GM12872 (cell line): ENCODE measurements around the gene GALNT2.

Experiments used
- TF ChIP-seq, protein P1 (sequence below): IDR thresholded peaks from 3 replicates; pipeline ENCODE4 v1.5.1; 2011; ENCODE audit warnings: low read depth, mild to moderate bottlenecking, low read length, moderate library complexity; ENCODE audit not compliant: insufficient read depth

Gene GALNT2

DNA sequence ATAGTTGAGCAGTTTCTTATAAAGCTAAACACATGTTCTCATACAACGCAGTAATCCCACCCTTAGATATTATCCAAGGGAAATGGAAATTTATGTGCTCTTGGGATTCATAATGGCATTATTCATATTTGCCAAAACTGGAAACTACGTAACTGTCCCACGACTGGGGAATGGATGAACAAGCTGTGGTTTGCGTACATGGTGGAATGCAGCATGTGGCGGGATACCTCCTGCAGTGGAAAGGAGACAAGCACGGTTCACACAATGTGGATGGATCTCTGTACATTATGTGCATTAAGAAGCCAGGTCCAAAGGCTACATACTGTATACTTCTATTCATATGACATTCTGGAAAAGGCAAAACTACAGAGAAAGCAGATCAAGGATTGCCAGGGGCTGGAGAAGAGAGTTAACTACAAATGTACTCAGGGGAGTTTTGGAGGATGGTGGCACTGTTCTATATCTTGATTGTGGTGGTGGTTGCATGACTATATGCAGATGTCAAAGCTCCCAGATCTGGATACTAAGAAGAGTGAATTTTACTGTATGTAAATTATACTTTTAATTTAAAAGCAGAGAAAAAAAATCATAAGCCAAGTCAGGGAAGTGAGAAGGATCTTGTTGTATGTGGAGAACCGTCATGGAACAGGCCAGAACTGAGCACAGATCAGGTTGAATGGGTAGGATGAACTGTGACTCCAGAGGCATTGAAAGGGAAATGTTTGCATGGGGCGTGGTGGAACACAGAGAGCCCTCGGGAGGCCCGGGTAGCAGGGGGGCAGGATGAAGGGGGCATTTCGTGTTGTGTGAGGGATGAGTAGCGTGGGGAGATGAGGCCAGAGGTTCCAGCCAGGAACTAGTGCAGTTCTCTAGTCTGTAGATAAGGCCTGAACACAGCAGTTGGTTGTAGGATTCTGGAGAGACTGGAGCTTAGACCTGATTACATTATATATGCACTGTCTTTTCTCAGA, 90.7 kb downstream of the GALNT2 start:
- TF ChIP-seq, protein P1, sequence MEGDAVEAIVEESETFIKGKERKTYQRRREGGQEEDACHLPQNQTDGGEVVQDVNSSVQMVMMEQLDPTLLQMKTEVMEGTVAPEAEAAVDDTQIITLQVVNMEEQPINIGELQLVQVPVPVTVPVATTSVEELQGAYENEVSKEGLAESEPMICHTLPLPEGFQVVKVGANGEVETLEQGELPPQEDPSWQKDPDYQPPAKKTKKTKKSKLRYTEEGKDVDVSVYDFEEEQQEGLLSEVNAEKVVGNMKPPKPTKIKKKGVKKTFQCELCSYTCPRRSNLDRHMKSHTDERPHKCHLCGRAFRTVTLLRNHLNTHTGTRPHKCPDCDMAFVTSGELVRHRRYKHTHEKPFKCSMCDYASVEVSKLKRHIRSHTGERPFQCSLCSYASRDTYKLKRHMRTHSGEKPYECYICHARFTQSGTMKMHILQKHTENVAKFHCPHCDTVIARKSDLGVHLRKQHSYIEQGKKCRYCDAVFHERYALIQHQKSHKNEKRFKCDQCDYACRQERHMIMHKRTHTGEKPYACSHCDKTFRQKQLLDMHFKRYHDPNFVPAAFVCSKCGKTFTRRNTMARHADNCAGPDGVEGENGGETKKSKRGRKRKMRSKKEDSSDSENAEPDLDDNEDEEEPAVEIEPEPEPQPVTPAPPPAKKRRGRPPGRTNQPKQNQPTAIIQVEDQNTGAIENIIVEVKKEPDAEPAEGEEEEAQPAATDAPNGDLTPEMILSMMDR = no peak

DNA sequence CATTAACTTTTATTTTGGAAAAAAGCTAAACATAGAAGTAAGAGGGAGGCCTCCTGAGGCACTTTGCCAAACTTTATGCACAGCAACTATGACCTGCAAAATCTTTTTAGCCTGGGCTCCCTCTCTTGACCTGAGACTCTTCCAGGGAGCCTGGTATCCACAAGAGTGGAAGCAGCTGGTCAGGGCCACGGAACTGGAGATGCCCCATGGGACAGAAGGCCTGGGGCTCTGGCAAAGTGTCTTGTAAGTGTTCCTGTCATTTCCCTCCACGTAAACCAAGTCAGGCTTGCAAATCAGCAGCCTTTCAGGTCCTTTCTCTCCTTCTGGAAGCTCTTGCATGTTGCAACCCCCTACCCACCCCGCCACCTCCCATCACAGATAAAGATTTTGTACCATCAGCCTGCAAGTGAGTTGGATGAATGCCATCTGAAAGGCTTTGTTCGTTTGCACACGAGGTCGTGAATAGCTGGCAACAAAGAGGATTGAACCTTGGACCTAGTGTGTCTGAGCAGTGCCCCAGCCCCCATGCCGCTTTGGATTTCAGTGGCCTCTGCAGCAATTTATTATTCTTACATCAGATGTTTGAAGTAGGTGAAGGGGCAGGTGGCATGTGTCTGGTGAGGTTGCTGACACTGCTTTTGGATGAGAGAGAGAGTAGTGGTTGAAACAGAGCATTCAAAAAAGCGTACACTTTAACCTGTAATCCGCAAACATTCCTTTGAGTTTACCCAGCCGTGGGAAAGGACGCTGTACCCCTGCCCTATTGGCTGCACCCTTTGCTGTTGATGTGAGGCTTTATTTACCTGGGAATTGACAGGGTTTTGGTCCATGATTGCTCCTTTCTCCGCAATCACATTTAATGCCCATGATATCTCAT, 91.6 kb downstream of the GALNT2 start:
- TF ChIP-seq, protein P1 = no peak

DNA sequence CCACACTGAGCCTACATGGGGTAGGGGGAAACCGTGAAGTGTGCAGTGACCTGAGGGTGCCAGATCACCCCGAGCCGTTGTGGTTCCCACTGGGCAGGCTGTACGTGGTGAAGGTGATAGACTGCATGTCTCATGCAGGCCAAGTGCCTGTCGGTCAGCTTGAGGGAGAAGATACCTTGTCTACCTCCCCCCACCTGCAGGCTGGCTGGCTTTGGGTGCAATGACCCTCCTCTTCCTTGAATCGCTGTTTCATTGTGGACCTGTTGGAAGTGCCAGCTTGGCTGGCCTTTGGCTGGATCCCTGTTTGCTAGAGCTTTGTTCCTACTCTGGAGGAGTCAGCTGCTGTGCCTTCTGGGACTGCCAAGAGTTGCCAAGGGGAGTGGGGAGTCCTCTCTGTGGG, 92.5 kb downstream of the GALNT2 start:
- TF ChIP-seq, protein P1 = no peak

DNA sequence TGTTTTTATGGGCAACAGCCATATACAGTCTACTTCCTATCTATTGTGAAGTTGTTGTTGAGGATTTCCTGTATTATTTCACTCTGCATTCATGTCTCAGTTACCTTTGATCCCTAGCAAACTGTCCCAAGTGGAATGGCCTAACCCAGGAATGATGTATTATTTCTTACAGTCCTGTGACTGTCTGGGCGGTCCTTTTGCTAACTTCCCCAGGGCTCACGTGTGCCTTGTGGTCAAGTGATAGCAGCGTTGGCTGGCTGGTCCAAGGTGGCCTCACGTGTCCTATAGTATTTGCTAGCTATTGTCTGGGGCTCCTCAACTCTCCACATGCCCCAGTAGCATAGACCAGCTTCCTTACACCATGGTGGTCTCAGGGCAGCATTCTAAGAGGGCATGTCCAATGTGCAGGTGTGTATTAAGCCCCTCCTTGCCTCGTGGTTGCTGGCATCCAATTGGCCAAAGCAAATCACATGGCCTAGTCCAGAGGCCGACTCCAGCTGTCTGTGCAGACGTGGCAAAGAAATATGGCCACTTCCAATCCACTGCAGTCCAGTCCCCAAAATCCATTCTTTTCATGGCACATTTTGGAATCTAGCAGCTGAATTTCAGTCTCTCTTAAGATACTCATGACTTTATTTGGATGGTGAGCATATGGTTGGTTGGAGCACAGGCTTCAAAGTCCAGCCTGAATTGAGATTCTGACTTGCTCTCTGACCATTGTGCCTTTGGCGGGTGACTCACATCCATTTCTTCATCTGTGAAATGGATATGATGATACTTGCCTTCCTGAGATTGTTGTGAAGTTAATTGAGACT, 94.1 kb downstream of the GALNT2 start:
- TF ChIP-seq, protein P1 = no peak

DNA sequence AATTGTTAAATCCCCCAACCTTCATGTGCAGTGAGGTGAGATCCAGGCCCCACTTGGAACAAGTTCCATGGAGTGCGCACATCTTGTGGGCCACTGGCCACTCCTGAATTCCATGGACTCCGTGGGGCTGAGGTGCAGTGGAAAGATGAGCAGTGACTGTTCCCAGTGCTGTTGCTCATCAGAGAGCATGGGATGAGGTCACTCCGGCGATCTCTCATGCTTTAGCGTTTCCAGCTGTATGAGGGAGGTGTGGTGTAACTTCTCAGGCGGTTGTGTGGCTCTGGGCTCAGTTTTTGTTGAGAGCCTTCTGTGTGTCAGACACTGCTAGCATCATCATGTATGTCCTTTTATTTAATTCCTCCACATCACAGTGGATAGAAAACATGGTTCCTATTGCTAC, 96.2 kb downstream of the GALNT2 start:
- TF ChIP-seq, protein P1 = no peak

DNA sequence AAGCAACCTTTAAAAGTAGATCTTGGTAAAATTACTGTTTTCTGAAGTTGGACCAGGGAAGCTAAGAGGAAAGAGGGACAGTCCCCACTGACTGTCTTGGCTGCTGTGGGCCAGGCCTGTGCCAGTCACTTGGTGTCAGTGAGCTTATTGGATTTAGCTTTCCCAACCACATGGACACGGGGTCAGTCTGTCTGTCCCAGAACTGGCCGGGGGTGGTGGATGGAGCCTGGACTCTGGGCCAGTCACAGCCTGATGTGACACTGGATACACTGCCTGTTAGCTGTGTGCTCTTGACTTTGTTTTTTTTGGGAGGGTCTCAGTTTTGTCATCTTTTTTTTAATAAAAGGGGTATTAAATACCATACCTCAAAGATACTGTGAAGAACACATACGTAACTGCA, 96.7 kb downstream of the GALNT2 start:
- TF ChIP-seq, protein P1 = no peak
